ENCODE data around the gene MAP2K2. TPM values are rescaled to one million over a fixed set of nuclear protein-coding genes. Genes with fewer than 3 reads are reported as not detected.

Gene MAP2K2
- total RNA-seq, 1 donor from 2014 or later, result 116 TPM

- H3K4me3 ChIP-seq (ENCODE audit: low read depth, low read length), result no peak overlapping the region
- peaks cover 17% of the 10 kb centered on the region for H3K36me3 ChIP-seq (ENCODE audit: control insufficient read depth, insufficient read depth, low read length)
- no peak for FAIRE-seq
- TF ChIP-seq CTCF (IDR thresholded peaks at IDR 0.05; ENCODE audit: insufficient read depth, low read length, severe bottlenecking), result no peak
- no peaks in the 10 kb centered on the region for H3K27me3 ChIP-seq (ENCODE audit: control insufficient read depth, insufficient read depth, low read length)
- DNase-seq (ENCODE audit: low read depth), result no peak
Measured at GRCh38 chr19:4094291-4094690, 29.6 kb downstream of the MAP2K2 start.

- no peak for DNase-seq (ENCODE audit: low read depth)
- H3K36me3 ChIP-seq (ENCODE audit: control insufficient read depth, insufficient read depth, low read length), result peaks cover 16% of the 10 kb centered on the region
- no peak for FAIRE-seq
Measured at GRCh38 chr19:4093643-4094175, 30.2 kb downstream of the MAP2K2 start.

GRCh38 chr19:4090356-4091220, 33.3 kb downstream of the MAP2K2 start:
- Histone ChIP-seq H3K36me3 (ENCODE audit: control insufficient read depth, insufficient read depth, low read length) (peaks cover 14% of the 10 kb centered on the region), H3K27me3 (ENCODE audit: control insufficient read depth, insufficient read depth, low read length) (no peaks in the 10 kb centered on the region), H3K4me3 (ENCODE audit: low read depth, low read length) (no peak overlapping the region)
- FAIRE-seq (no peak), DNase-seq (ENCODE audit: low read depth) (no peak)
- TF ChIP-seq CTCF (IDR thresholded peaks at IDR 0.05; ENCODE audit: insufficient read depth, low read length, severe bottlenecking), result no peak

More at GRCh38 chr19:4093643-4094175, 30.2 kb downstream of the MAP2K2 start:
- TF ChIP-seq CTCF (IDR thresholded peaks at IDR 0.05; ENCODE audit: insufficient read depth, low read length, severe bottlenecking), result no peak
- Histone ChIP-seq H3K4me3 (ENCODE audit: low read depth, low read length) (no peak overlapping the region), H3K27me3 (ENCODE audit: control insufficient read depth, insufficient read depth, low read length) (no peaks in the 10 kb centered on the region)

- FAIRE-seq, result no peak
- no peak overlapping the region for H3K4me3 ChIP-seq (ENCODE audit: low read depth, low read length)
- TF ChIP-seq CTCF (IDR thresholded peaks at IDR 0.05; ENCODE audit: insufficient read depth, low read length, severe bottlenecking), result no peak
Measured at GRCh38 chr19:4089946-4090345, 34.0 kb downstream of the MAP2K2 start.

GRCh38 chr19:4089400-4089908, 34.5 kb downstream of the MAP2K2 start:
- no peak for TF ChIP-seq CTCF (IDR thresholded peaks at IDR 0.05; ENCODE audit: insufficient read depth, low read length, severe bottlenecking)
- Histone ChIP-seq H3K36me3 (ENCODE audit: control insufficient read depth, insufficient read depth, low read length) (peaks cover 10% of the 10 kb centered on the region), H3K4me3 (ENCODE audit: low read depth, low read length) (no peak overlapping the region), H3K27me3 (ENCODE audit: control insufficient read depth, insufficient read depth, low read length) (no peaks in the 10 kb centered on the region)
- no peak for FAIRE-seq
- no peak for DNase-seq (ENCODE audit: low read depth)

More at GRCh38 chr19:4089946-4090345, 34.0 kb downstream of the MAP2K2 start:
- no peaks in the 10 kb centered on the region for H3K27me3 ChIP-seq (ENCODE audit: control insufficient read depth, insufficient read depth, low read length)
- DNase-seq (ENCODE audit: low read depth), result no peak
- H3K36me3 ChIP-seq (ENCODE audit: control insufficient read depth, insufficient read depth, low read length), result peaks cover 11% of the 10 kb centered on the region

All from bronchial epithelial cell (primary cell).